HepG2 (cell line): ENCODE results near the gene FGF14. TPM values are rescaled to one million over a fixed set of nuclear protein-coding genes. Genes with fewer than 3 reads are reported as not detected.

Source experiments
- ATAC-seq: fragments of 200-7000 bp; cut with Tn5 transposase; 3 replicates; pipeline ENCODE4 v1.9.1; 2020; ENCODE audit warnings: mild to moderate bottlenecking, moderate library complexity
- BruUV-seq: library from RNA; stranded (reverse); fragments of 400-500 nt; replicated peaks from 2 replicates; lab custom pipeline; 2021; lab: Mats Ljungman, UMichigan
- CTCF ChIA-PET: fragments of 300-600 bp; formaldehyde crosslinking; extraction: SDS; loops from one replicate; lab custom pipeline; 2021; ENCODE audit warnings: low total read pairs, inconsistent platforms, low intra/inter-chr PET ratio; lab: Yijun Ruan, JAX
- POLR2A ChIA-PET: fragments of 350-600 bp; sonication (Branson Sonifier 250); formaldehyde crosslinking; loops from one replicate; lab custom pipeline; 2020; ENCODE audit warnings: antibody characterized with exemption, inconsistent platforms; lab: Yijun Ruan, JAX
- DNase-seq: peaks from one replicate; pipeline ENCODE4 v3.0.0-alpha.2; 2015; ENCODE audit warnings: low spot score
- FAIRE-seq: peaks from 3 replicates; lab custom pipeline; 2011; peaks lifted over from hg19 to GRCh38; lab: Jason Lieb, UNC
- H2AFZ ChIP-seq: one replicate; pipeline ENCODE4 v1.6.1; 2011; ENCODE audit warnings: low read length, inconsistent platforms
- H3K27ac ChIP-seq: fragments of 300-600 bp; 3 replicates; pipeline ENCODE4 v1.8.0; 2011; ENCODE audit warnings: mixed run types, mild to moderate bottlenecking, mixed read lengths, low read length, inconsistent platforms; ENCODE audit not compliant: insufficient read depth; ENCODE audit errors: extremely low read length
- H3K27me3 ChIP-seq, 2 experiments: fragments of 200-600 bp in 1 of 2; 2 replicates in 1 of 2; 3 replicates in 1 of 2; pipeline versions ENCODE4 v1.6.0 to v1.8.0; 2011; ENCODE audit warnings: low read length in 2 of 2, mild to moderate bottlenecking in 2 of 2, moderate library complexity in 2 of 2, inconsistent platforms in 1 of 2; ENCODE audit not compliant: insufficient read depth in 2 of 2, control insufficient read depth in 1 of 2
- H3K36me3 ChIP-seq, 2 experiments: fragments of 200-600 bp in 1 of 2; replicated peaks in 1 of 2; 2 replicates in 1 of 2; 3 replicates in 1 of 2; pipeline versions ENCODE4 v1.5.1 to v1.8.0; 2011; ENCODE audit warnings: low read length in 2 of 2, inconsistent platforms in 1 of 2; ENCODE audit not compliant: insufficient read depth in 2 of 2, control insufficient read depth in 1 of 2
- H3K4me1 ChIP-seq: 2 replicates; pipeline ENCODE4 v1.5.1; 2012; ENCODE audit warnings: low read length, inconsistent platforms; ENCODE audit not compliant: insufficient read depth
- H3K4me2 ChIP-seq: 2 replicates; pipeline ENCODE4 v1.6.0; 2011; ENCODE audit warnings: low read depth, low read length, inconsistent platforms
- H3K4me3 ChIP-seq, 3 experiments: fragments of 200-600 bp in 1 of 3; sonication (generic), shearing (Covaris generic) in 1 of 3; replicated peaks in 1 of 3; 2 replicates each; pipeline ENCODE4 v1.5.1; 2011 to 2016; ENCODE audit warnings: low read length in 3 of 3, inconsistent platforms in 2 of 3, low read depth in 2 of 3, mild to moderate bottlenecking in 2 of 3, control low read depth in 1 of 3, mixed read lengths in 1 of 3; ENCODE audit not compliant: insufficient read depth in 1 of 3
- H3K79me2 ChIP-seq: one replicate; pipeline ENCODE4 v1.6.1; 2011; ENCODE audit warnings: low read length, inconsistent platforms; ENCODE audit not compliant: insufficient read depth
- H3K9ac ChIP-seq: 2 replicates; pipeline ENCODE4 v1.6.0; 2011; ENCODE audit warnings: mild to moderate bottlenecking, low read depth, low read length, inconsistent platforms; ENCODE audit not compliant: insufficient read depth
- H3K9me3 ChIP-seq: 2 replicates; pipeline ENCODE4 v1.5.1; 2012; ENCODE audit warnings: mild to moderate bottlenecking, low read length
- H4K20me1 ChIP-seq: 2 replicates; pipeline ENCODE4 v1.6.0; 2011; ENCODE audit warnings: inconsistent platforms, mild to moderate bottlenecking, low read length, moderate library complexity; ENCODE audit not compliant: insufficient read depth
- ATF7-NPFF ChIP-seq: sonication (generic); formaldehyde crosslinking; IDR thresholded peaks from 2 replicates; pipeline ENCODE4 v1.8.1; 2023; ENCODE audit warnings: mild to moderate bottlenecking, low read depth, missing genetic modification reagents, moderate library complexity
- GMEB1 ChIP-seq: sonication (generic); formaldehyde crosslinking; IDR thresholded peaks from 2 replicates; pipeline ENCODE4 v1.5.1; 2020; ENCODE audit warnings: missing genetic modification reagents, mild to moderate bottlenecking, borderline replicate concordance
- HNF4G ChIP-seq, 2 experiments: sonication (generic) in 1 of 2; formaldehyde crosslinking in 1 of 2; IDR thresholded peaks; 2 replicates each; pipeline versions ENCODE4 v1.4.0 to v1.6.1; 2011 to 2020; ENCODE audit warnings: borderline replicate concordance in 2 of 2, low read depth in 2 of 2, mild to moderate bottlenecking in 2 of 2, low read length in 1 of 2, missing genetic modification reagents in 1 of 2, moderate library complexity in 1 of 2
- MIER2 ChIP-seq: IDR thresholded peaks from 2 replicates; pipeline ENCODE4 v1.6.1; 2016; ENCODE audit warnings: missing biosample characterization, missing genetic modification reagents
- RORA ChIP-seq: sonication (generic); formaldehyde crosslinking; IDR thresholded peaks from 2 replicates; pipeline ENCODE4 v1.5.0; 2020; ENCODE audit warnings: mild to moderate bottlenecking, missing genetic modification reagents, moderate library complexity
- TBP ChIP-seq: sonication (generic); formaldehyde crosslinking; IDR thresholded peaks from 2 replicates; pipeline ENCODE4 v1.5.0; 2020; ENCODE audit warnings: missing genetic modification reagents
- TCF7L2 ChIP-seq: IDR thresholded peaks from 2 replicates; pipeline ENCODE4 v1.6.1; 2011; ENCODE audit warnings: mild to moderate bottlenecking, low read depth, low read length, moderate library complexity
- TMF1 ChIP-seq: sonication (generic); formaldehyde crosslinking; IDR thresholded peaks from 2 replicates; pipeline ENCODE4 v1.8.1; 2022; ENCODE audit warnings: low read depth, missing genetic modification reagents
- TOE1 ChIP-seq: sonication (generic); formaldehyde crosslinking; IDR thresholded peaks from 2 replicates; pipeline ENCODE4 v1.4.0; 2020; ENCODE audit warnings: mild to moderate bottlenecking, missing genetic modification reagents
- ZNF329 ChIP-seq: sonication (generic); formaldehyde crosslinking; IDR thresholded peaks from 2 replicates; pipeline ENCODE4 v1.9.0; 2021; ENCODE audit warnings: low read depth, mild to moderate bottlenecking, missing genetic modification reagents
- ZNF569 ChIP-seq: sonication (generic); formaldehyde crosslinking; IDR thresholded peaks from 2 replicates; pipeline ENCODE4 v1.5.0; 2020; ENCODE audit warnings: mild to moderate bottlenecking, missing genetic modification reagents, moderate library complexity, borderline replicate concordance
- ZNF607 ChIP-seq: sonication (generic); formaldehyde crosslinking; IDR thresholded peaks from 2 replicates; pipeline ENCODE4 v1.5.1; 2020; ENCODE audit warnings: missing genetic modification reagents, mild to moderate bottlenecking, borderline replicate concordance
- ZNF616 ChIP-seq: sonication (generic); formaldehyde crosslinking; IDR thresholded peaks from 2 replicates; pipeline ENCODE4 v1.5.0; 2020; ENCODE audit warnings: low read depth, mild to moderate bottlenecking, missing genetic modification reagents
- ZNF75D ChIP-seq: sonication (generic); formaldehyde crosslinking; IDR thresholded peaks from 2 replicates; pipeline ENCODE4 v1.8.1; 2023; ENCODE audit warnings: missing genetic modification reagents, mild to moderate bottlenecking, borderline replicate concordance
- WGBS: methylation state at CpG from one replicate; pipeline ENCODE4 v1.1.6; 2017; ENCODE audit warnings: low lambda C conversion rate; 5-methylcytosine and 5-hydroxymethylcytosine counted together
- in situ Hi-C: cut with HindIII; loops from 2 replicates; pipeline ENCODE4 v1.10.0; 2017; ENCODE audit warnings: low pct_unique_long_range_greater_than_20kb; ENCODE audit not compliant: extremely low pct_ligation_motif_present
- intact Hi-C: fragments of 100-400 bp; cut with micrococcal nuclease; formaldehyde crosslinking; loops from one replicate; pipeline ENCODE4 v1.10.0; 2022; ENCODE audit not compliant: unreplicated experiment
- polyA plus RNA-seq, 8 experiments: library from polyadenylated mRNA; depleted of rRNA in 3 of 8; stranded (reverse) in 7 of 8; unstranded in 1 of 8; fragments of >200 nt; fragmentation: Illumina TruSeq in 4 of 8; extraction: Trizol in 4 of 8; gene quantifications; 2 replicates each; pipeline versions ENCODE4 v1.2.1 to v1.2.3, GENCODE V29; 2011 to 2016; ENCODE audit warnings: low read depth in 4 of 8, missing spikeins in 1 of 8, mixed read lengths in 1 of 8; ENCODE audit not compliant: insufficient read depth in 1 of 8
- total RNA-seq, 5 experiments: library from RNA; depleted of rRNA; stranded (reverse); fragments of >200 nt; fragmentation: Illumina TruSeq; extraction: Trizol; gene quantifications; 2 replicates each; pipeline ENCODE4 v1.2.3, GENCODE V29; 2016; ENCODE audit warnings: low read depth in 1 of 5
- TF ChIP-seq, protein P1 (sequence below): sonication (generic); formaldehyde crosslinking; IDR thresholded peaks from 2 replicates; pipeline ENCODE4 v1.8.1; 2023; ENCODE audit warnings: missing genetic modification reagents, inconsistent platforms, borderline replicate concordance

FGF14 gene
- total and polyA plus RNA-seq, 2 of the 13 experiments (the other 11 are each of a cell fraction or from before 2014, with no cell fraction given) = not detected

DNA sequence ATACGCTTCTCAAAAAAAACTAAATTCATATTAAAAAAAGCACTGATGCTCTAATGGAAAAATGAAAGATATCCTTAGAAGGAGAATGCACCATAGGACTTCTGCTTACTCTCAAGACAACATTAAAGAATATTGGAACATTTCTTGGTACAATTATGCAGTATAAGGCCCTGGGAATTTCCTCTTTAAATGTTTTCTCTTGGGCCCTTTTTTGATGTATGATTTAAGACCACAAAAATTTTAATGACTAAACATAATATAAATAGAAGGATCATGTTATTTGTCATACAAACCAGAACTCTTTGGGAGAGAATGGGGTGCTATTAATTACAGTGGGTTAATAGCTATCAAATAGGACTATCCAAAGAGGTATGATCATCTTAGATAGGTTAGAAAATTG, 403.7 kb downstream of the FGF14 start:
- CTCF ChIA-PET = no interaction called here
- BruUV-seq = no TSS peak

More for the DNA sequence above, 403.7 kb downstream of the FGF14 start:
- Histone ChIP-seq H3K79me2 (no peaks in the 10 kb centered on the region), H3K9ac (no peak overlapping the region), H3K4me3 (no peak overlapping the region), H3K4me2 (no peak overlapping the region)
- intact Hi-C loops = no loop called here
- no peak for ATAC-seq
- no peak for FAIRE-seq
- TF ChIP-seq TBP (CRISPR knock-in tag) (no peak), ZNF569 (CRISPR knock-in tag) (no peak), ATF7-NPFF (CRISPR knock-in tag) (no peak), RORA (no peak), ZNF616 (no peak), HNF4G (IDR thresholded peaks at IDR 0.05; ENCODE audit: borderline replicate concordance, low read depth, low read length) (no peak), HNF4G (CRISPR knock-in tag; IDR thresholded peaks at IDR 0.05; ENCODE audit: borderline replicate concordance, low read depth) (no peak), ZNF75D (CRISPR knock-in tag) (no peak), ZNF607 (CRISPR knock-in tag) (no peak), ZNF329 (no peak), GMEB1 (no peak), TMF1 (CRISPR knock-in tag) (no peak), MIER2 (CRISPR knock-in tag) (no peak), TOE1 (no peak), TCF7L2 (no peak)
- TF ChIP-seq, protein P1, sequence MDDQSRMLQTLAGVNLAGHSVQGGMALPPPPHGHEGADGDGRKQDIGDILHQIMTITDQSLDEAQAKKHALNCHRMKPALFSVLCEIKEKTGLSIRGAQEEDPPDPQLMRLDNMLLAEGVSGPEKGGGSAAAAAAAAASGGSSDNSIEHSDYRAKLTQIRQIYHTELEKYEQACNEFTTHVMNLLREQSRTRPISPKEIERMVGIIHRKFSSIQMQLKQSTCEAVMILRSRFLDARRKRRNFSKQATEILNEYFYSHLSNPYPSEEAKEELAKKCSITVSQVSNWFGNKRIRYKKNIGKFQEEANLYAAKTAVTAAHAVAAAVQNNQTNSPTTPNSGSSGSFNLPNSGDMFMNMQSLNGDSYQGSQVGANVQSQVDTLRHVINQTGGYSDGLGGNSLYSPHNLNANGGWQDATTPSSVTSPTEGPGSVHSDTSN (CRISPR knock-in tag) = no peak
- TF ChIP-seq, all 625 proteins: peak for 0
- H3K9me3 ChIP-seq = no peaks in the 10 kb centered on the region
- no peaks in the 10 kb centered on the region for H3K36me3 ChIP-seq
- in situ Hi-C loops = no loop called here
- 27% methylated on average over 1 of the region's 1 CpG for WGBS
- no peaks in the 10 kb centered on the region for H4K20me1 ChIP-seq
- no peaks in the 10 kb centered on the region for H3K4me1 ChIP-seq
- DNase-seq = no peak
- no peak overlapping the region for H3K27ac ChIP-seq
- no peaks in the 10 kb centered on the region for H3K27me3 ChIP-seq
- POLR2A ChIA-PET = no interaction called here
- H2AFZ ChIP-seq = no peak overlapping the region
